Measurements from ENCODE around the gene HAND2.

HAND2 gene

GRCh38 chr4:173535165-173535902 lies 5.3 kb upstream of the HAND2 start:
- DNase-seq: no peak

DNA sequence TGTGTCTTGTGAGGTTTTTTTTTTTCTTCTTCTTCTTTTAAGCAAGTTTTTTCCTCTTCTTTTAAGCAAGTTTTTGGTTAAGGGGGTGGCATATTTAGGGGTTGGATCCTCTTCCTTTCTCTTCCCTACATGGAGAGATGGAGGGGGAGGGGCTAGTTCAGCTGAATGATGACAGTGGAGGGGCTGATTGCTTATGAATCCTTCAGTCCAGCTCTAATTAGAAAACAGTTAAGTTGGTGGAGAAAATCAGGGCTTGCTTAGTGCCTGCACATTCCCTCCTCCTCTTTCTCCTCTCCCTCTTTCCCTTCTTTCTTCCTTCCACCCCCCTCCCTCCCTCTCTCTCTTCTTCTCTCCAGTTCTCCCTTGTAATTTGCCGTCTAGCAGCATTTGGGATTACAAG lies 4.4 kb upstream of the HAND2 start:
- DNase-seq: no peak

- no peak for DNase-seq
Measured at GRCh38 chr4:173532725-173533511, 2.9 kb upstream of the HAND2 start.

- DNase-seq: no peak
Measured at GRCh38 chr4:173531086-173531965, 1.3 kb upstream of the HAND2 start.

DNA sequence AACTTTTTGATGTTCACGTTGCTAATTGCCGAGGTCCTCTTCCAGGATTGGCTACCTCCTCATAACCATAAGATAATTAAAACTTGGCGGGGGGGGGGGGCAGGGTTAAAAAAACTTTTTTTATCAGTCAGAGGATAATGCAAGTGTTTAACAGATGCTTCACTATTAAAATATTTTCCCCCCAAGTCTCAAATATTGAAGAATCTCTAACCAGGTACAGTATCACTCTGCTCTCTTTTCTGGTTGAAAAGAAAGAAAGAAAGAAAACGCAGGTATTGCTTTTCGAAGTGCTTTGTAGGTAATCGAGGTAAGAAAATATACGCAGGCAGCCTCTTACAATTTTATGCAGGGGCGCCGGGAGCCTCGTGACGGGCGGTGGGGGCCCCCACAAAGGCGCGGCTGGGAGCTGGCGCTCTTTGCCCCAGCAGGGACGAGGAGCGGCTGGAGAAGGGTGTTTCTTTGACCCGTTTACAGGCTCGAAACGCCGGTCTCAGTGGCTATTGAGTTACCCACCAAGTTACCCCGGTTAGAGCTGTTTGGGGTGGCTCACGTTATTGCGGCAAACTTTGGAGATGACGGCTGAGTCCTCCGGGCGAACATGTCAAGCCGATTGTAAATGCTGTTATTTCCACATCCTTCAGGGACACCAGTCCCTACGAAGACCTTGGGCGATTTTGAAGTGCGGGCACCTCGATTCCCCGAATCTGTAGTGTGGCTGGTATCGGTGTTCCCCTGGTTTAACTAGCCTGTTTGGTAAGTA lies 477 bp upstream of the HAND2 start:
- DNase-seq: no peak

DNA sequence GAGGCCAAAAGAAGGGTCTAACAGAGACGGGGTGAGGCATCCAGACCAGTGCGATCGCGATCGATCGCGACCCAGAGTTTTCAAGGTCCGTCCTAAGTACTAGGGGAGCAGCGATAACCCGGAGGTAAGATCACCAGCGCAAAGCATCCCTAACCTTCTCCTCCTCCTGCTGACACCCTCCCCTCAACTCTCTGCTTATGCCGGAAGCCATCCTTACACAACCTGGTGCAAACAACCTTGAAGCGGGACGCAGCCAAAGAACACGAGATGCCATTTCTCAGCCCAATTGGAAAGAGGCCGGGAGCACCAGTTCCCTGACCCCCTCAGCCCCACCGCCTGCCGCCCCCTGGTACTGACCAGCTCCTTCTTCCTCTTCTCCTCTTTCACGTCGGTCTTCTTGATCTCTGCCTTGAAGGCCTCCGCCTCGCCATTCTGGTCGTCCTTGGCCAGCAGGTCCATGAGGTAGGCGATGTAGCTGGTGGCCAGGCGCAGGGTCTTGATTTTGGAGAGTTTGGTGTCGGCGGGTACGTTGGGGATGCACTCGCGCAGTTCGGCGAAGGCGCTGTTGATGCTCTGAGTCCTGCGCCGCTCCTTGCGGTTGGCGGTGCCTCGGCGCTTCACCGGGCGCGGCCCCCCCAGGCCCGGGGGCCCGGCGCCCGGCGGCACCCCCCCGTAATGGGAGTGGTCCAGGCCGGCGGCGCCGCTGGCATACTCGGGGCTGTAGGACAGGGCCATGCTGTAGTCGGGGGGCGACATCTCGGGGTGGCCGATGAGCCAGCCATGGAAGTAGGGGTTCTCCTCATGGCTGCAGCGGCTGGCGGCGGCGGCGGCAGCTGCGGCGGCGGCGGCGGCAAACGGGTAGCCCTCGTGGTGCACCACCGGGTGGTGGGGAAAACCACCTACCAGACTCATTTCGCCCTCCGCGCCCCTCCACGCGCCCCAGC lies 1.4 kb downstream of the HAND2 start:
- DNase-seq: no peak

DNA sequence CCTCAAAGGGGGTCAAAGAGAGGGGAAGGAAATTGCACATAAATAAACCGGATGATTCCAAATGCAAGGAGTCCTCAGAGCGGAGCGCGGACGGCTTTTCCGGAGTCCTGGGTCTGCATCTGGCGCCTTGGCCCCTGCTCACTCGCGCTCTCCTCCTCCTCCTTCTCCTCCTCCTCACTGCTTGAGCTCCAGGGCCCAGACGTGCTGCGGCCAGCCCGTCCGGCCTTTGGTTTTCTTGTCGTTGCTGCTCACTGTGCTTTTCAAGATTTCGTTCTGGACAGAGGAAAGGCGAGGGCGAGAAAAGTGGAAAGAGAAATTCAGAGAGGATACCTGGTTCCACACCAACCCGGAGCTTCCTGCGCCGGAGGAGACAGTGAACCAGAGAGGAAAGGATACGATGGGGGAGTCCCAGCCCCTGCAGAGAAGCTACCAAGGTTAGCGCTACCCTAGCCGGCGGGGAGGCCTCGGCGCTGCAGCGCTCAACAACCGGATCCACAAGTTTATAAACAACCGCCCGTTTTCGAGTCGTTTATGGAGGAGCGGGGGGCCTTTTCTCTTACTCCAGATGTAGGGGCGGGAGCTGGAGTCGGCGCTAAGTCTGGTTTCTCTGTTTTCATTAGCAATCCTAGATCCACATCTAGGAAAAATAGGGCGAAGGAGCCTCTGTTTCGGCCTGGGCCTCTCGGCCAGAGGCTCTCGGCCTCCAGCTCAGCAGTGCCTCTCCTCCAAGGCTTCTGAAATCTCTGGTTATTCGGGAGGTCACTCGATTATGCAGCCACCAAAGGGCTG lies 2.7 kb downstream of the HAND2 start:
- DNase-seq: no peak

DNA sequence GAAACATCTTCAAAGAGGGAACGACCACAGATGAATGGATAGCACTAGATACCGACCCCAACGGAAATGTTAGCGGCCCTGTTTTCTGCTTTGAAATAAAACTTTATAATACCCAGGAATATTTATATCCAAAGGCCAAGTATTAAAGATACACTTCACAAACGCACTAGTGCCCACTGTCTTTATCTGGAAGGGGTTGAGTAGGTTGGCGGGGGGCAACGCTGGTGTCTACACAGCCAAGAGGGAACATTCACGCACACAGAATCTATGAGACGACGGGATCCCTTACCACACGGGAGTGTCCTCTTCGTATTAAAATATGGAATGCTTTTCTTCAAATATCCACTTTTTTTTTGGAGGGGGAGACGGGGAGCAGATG lies 3.3 kb downstream of the HAND2 start:
- DNase-seq: no peak

DNA sequence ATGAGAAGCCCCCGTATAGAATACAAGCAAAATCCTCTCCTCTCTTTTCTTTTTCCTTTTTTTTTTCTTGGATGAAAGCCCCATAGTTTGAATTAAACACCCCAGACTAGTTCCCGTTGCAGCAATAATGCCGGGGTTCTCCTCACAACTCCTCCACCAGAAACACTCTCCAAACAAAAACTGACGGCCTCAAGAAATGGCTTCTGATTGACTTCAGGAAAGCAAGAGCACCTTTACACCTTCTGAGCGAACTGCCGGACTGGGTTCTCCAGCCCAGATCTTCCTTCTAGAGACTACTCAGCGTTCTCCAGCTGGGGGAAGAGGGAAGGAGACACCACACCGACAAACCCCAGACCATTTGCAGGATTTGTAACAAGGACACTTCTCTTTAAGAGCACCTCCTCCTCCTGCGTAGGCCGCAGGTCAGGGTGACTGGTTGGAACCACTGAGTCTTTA lies 4.0 kb downstream of the HAND2 start:
- DNase-seq: no peak

DNA sequence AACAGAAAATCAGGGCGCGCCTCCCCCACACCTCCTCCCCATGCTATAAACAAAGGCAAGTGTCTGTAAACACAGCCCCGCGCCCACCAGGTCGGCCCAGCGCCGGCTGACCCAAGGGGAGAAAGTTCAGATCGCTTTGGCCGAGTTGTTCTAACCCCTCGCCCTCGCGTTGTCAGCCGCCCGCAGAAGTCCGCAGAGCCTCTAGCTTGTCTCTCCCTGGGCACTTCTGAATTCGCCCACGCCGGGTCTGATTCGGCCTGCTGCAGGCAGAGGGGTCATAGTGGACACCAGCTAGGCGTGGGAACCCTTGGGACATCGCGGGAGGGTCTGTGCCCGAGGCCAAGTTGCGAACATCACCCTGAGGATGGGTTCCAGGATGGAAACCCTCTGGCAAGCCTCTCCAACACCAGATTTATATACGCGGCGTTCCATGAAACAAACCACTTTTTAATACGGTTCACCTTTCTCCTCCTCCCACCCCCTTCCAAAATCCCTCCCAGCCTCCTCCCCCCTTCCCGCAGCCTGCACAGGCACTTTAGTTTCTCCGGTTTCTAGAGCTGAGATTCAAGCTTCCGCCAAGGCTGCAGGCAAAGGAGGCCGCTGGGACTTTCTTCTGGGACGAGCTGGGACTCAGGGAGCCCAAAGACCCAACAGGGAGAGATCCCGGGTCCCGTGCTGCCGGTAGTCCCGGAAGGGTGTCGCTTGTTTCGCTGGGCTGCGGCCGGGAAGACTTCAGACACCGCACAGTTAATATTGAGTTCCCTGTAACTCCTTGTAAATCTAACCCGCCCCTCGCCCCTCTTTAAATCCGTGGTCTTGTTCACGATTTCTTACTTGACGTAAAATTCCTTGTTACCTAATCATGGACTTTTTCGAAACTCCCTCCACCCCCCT lies 4.7 kb downstream of the HAND2 start:
- DNase-seq: no peak

GRCh38 chr4:173524218-173525117 lies 5.6 kb downstream of the HAND2 start:
- no peak for DNase-seq

DNA sequence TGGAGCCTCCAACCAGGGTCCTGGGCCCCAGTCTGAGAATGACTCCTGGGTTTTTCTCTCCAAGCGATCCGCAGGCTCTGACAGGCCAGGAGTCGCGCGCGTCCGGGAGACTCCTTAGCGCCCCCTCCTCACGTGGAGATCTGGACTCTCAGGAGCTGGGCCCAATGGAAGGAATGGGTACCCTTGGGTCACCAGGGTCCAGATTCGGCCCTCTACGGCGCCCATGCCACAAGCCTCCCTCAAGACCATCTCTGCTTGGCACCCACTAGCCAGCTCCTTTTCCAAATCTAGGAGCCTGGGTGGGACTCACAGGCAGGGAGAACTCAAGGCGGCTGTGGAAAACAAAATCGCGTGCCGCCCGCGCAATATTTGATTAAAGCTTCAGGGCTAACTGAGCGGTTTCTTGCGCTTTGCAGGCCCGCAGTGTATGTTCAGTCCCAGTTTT lies 7.1 kb downstream of the HAND2 start:
- DNase-seq: no peak

GRCh38 chr4:173522160-173522950 lies 7.7 kb downstream of the HAND2 start:
- no peak for DNase-seq

DNA sequence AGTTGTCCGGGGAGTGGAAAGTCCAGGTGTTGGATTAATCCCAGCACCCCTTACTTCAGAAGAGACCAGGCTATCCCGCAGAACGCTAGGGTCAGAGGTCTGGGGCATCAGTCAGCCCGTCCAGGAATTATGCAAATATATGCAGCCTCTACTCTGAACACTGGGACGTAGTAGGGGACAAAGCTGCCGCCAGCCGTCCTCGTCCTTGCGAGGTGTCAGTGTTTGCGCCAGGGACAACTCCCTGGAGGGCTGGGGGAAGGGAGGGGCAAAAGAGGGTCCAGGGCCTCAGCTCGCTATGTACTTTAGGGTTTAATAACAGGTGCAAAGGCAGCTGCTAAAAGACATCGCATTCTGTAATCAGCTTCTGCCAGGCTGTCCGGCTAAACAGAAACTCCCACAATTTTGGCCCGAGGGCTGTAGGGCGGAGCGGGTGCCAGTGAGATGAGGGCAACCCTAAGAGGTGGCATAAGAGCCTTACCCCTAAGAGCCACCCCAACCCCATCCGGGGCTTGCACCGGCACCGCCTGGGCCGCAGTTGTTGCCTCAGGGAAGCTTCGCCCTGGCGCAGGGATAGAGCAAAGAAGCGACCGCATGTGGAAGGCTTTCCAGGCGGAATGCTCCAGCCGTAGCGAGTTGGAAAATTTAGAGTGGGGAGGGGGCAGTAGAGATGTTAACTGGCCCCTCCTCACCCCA lies 8.4 kb downstream of the HAND2 start:
- DNase-seq: no peak

DNA sequence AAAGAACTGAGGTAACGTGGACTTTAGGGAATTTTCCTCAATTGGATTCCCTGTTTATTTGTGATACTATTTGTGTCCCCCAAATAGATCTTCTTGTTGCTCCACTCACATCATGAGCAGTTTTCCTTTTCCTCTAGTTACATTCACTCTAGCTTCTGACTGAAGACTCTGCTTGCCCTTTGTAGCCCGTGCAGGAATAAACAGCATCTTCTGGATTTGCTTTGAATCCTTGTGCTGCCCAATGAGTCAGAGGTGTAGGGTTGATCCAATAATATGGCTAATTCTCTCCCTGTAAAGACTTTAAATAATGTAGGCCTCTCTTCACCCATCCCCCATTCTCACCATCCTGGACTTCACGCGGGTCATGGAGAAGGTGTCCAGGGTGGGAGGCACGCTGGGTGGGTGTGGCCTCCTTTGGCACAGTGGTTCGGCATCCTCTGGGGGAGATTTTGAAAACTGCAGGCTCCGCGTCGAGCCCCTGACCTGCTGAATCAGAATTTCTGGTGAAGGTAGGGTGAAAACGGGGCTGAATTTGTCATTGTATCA lies 9.0 kb downstream of the HAND2 start:
- no peak for DNase-seq
